Type B pancreatic cell (in vitro differentiated cells): Measurements from ENCODE around the gene DNMBP. TPM values are rescaled to one million over a fixed set of nuclear protein-coding genes. Genes with fewer than 3 reads are reported as not detected.
A peak's percentile ranks its signal among the peaks of the same experiment; 100 is the strongest.

Source experiments
- DNase-seq: peaks from one replicate; pipeline ENCODE4 v3.0.0; 2021; ENCODE audit warnings: mixed read lengths; ENCODE audit not compliant: unreplicated experiment; ENCODE audit errors: extremely low spot score
- H3K27ac Mint-ChIP-seq: 2 replicates; pipeline ENCODE4 v1.8.0; 2021; ENCODE audit warnings: mild to moderate bottlenecking, mixed read lengths
- H3K27me3 Mint-ChIP-seq: 2 replicates; pipeline ENCODE4 v1.8.0; 2021; ENCODE audit warnings: mixed read lengths
- H3K36me3 Mint-ChIP-seq: 2 replicates; pipeline ENCODE4 v1.8.0; 2021; ENCODE audit warnings: mixed read lengths
- H3K4me1 Mint-ChIP-seq: one replicate; pipeline ENCODE4 v1.8.0; 2021; ENCODE audit warnings: mixed read lengths; ENCODE audit not compliant: unreplicated experiment
- H3K4me3 Mint-ChIP-seq: 2 replicates; pipeline ENCODE4 v1.8.0; 2021; ENCODE audit warnings: mild to moderate bottlenecking, mixed read lengths
- H3K9me3 Mint-ChIP-seq: 2 replicates; pipeline ENCODE4 v1.8.0; 2021; ENCODE audit warnings: mixed read lengths
- total RNA-seq: library from RNA; stranded (reverse); gene quantifications from 2 replicates; pipeline ENCODE4 v1.2.1, GENCODE V29; 2021; ENCODE audit warnings: low replicate concordance
- TF ChIP-seq, protein P1 (sequence below): fragments of 200-600 bp; sonication (generic); conservative IDR thresholded peaks from 2 replicates; pipeline ENCODE4 v1.5.0; 2021; ENCODE audit warnings: antibody characterized with exemption, mild to moderate bottlenecking

Gene DNMBP
- total RNA-seq, 1 donor from 2014 or later, result 17.7 TPM

DNA sequence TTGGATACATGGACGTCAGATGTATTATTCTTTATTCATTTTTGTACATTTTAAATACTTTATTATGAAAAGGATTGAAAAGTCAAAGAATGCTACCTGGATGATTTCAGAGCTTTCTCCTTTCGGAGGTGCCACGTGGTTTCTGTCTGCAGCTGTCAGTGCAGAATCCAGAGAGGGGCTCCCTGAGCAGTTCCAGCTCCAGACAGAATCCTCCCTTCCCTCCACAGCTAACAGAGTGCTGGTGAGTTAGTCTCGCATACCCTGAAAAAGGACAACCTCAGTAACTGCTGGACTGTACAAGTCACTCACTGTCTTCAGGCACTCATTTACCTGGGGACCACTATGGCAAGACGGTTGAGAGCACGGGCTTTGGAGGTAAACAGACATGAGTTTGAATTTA is 10.9 kb downstream of the DNMBP start:
- DNase-seq, result no peak
- peaks cover 6% of the 10 kb centered on the region for H3K36me3 Mint-ChIP-seq
- TF ChIP-seq, protein P1, sequence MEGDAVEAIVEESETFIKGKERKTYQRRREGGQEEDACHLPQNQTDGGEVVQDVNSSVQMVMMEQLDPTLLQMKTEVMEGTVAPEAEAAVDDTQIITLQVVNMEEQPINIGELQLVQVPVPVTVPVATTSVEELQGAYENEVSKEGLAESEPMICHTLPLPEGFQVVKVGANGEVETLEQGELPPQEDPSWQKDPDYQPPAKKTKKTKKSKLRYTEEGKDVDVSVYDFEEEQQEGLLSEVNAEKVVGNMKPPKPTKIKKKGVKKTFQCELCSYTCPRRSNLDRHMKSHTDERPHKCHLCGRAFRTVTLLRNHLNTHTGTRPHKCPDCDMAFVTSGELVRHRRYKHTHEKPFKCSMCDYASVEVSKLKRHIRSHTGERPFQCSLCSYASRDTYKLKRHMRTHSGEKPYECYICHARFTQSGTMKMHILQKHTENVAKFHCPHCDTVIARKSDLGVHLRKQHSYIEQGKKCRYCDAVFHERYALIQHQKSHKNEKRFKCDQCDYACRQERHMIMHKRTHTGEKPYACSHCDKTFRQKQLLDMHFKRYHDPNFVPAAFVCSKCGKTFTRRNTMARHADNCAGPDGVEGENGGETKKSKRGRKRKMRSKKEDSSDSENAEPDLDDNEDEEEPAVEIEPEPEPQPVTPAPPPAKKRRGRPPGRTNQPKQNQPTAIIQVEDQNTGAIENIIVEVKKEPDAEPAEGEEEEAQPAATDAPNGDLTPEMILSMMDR, result no peak
- no peak overlapping the region for H3K27ac Mint-ChIP-seq
- no peaks in the 10 kb centered on the region for H3K9me3 Mint-ChIP-seq
- peak overlapping the region; percentile 17 for H3K4me3 Mint-ChIP-seq
- H3K4me1 Mint-ChIP-seq, result peaks cover 58% of the 10 kb centered on the region
- no peaks in the 10 kb centered on the region for H3K27me3 Mint-ChIP-seq

GRCh38 chr10:99996671-99997648 is 12.8 kb downstream of the DNMBP start:
- TF ChIP-seq, protein P1, result no peak

GRCh38 chr10:99995713-99996112 is 14.0 kb downstream of the DNMBP start:
- peaks cover 6% of the 10 kb centered on the region for H3K36me3 Mint-ChIP-seq
- TF ChIP-seq, protein P1, result no peak
- DNase-seq, result no peak
- no peaks in the 10 kb centered on the region for H3K9me3 Mint-ChIP-seq
- peak overlapping the region; percentile 89 for H3K27ac Mint-ChIP-seq
- peaks cover 48% of the 10 kb centered on the region for H3K4me1 Mint-ChIP-seq
- peak overlapping the region; percentile 62 for H3K4me3 Mint-ChIP-seq
- no peaks in the 10 kb centered on the region for H3K27me3 Mint-ChIP-seq

More at GRCh38 chr10:99996671-99997648, 12.8 kb downstream of the DNMBP start:
- peaks cover 52% of the 10 kb centered on the region for H3K4me1 Mint-ChIP-seq
- no peak for DNase-seq
- H3K9me3 Mint-ChIP-seq, result no peaks in the 10 kb centered on the region
- peak overlapping the region; percentile 63 for H3K4me3 Mint-ChIP-seq
- peaks cover 6% of the 10 kb centered on the region for H3K36me3 Mint-ChIP-seq
- H3K27ac Mint-ChIP-seq, result peak overlapping the region; percentile 68
- H3K27me3 Mint-ChIP-seq, result no peaks in the 10 kb centered on the region

DNA sequence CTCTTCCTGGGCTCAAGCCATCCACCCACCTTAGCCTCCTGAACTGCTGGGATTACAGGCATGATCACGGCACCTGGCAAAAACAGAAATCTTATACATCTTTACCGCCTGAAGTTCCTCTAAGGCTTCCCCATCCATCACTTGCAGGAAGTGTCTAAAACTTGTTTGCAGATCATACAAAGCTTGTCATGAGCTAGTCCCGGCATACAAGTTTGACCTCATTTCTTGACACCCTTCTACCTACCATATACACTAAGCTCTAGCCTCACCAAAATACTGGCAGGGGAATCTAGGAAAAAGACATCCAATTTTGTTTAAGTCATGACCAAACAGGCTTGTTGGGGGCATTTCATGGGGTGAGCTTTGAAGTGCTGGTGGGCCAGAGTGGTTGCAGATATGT is 14.5 kb downstream of the DNMBP start:
- no peaks in the 10 kb centered on the region for H3K9me3 Mint-ChIP-seq
- peak overlapping the region; percentile 89 for H3K27ac Mint-ChIP-seq

DNA sequence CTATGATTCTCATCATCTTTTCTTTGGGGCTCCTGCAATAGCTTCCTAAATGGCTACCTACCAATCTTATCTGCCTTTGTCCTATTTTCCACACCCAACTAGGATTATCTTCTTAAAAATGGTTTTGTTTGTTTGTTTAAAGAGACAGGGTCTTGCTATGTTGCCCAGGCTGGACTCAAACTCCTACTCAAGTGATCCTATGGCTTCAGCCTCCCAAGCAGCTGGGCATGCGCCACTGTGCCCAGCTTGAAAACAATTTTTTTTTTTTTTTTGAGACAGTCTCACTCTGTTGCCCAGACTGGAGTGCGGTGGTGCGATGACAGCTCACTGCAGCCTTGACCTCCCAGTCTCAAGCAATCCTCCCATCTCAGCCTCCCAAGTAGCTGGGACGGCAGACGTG is 14.9 kb downstream of the DNMBP start:
- Mint-ChIP-seq H3K36me3 (peaks cover 6% of the 10 kb centered on the region), H3K4me3 (no peak overlapping the region), H3K27me3 (no peaks in the 10 kb centered on the region), H3K9me3 (no peaks in the 10 kb centered on the region), H3K27ac (peak overlapping the region; percentile 89), H3K4me1 (peaks cover 40% of the 10 kb centered on the region)
- TF ChIP-seq, protein P1, result no peak
- DNase-seq, result no peak

More for the DNA sequence above, 14.5 kb downstream of the DNMBP start:
- peaks cover 44% of the 10 kb centered on the region for H3K4me1 Mint-ChIP-seq
- H3K36me3 Mint-ChIP-seq, result peaks cover 6% of the 10 kb centered on the region
- no peaks in the 10 kb centered on the region for H3K27me3 Mint-ChIP-seq
- TF ChIP-seq, protein P1, result no peak
- peak overlapping the region; percentile 62 for H3K4me3 Mint-ChIP-seq
- DNase-seq, result no peak
